Right renal cortex interstitium (tissue), 3 donors: ENCODE data around the gene SLC26A1. TPM values are rescaled to one million over a fixed set of nuclear protein-coding genes. Genes with fewer than 3 reads are reported as not detected.

Experiments
- DNase-seq, 3 donors: peaks; one replicate each; pipeline ENCODE4 v3.0.0-alpha.2; 2013; ENCODE audit warnings: low read depth in 3 of 3, low spot score in 2 of 3
- polyA plus RNA-seq, 3 donors: library from polyadenylated mRNA; unstranded; fragments of 120-200 nt; gene quantifications; one replicate each; pipeline ENCODE4 v1.2.1, GENCODE V29; 2013; ENCODE audit not compliant: insufficient read length in 3 of 3

SLC26A1 gene
- polyA plus RNA-seq, 3 donors, result 7.2 to 8.9 (median 7.7) TPM

DNA sequence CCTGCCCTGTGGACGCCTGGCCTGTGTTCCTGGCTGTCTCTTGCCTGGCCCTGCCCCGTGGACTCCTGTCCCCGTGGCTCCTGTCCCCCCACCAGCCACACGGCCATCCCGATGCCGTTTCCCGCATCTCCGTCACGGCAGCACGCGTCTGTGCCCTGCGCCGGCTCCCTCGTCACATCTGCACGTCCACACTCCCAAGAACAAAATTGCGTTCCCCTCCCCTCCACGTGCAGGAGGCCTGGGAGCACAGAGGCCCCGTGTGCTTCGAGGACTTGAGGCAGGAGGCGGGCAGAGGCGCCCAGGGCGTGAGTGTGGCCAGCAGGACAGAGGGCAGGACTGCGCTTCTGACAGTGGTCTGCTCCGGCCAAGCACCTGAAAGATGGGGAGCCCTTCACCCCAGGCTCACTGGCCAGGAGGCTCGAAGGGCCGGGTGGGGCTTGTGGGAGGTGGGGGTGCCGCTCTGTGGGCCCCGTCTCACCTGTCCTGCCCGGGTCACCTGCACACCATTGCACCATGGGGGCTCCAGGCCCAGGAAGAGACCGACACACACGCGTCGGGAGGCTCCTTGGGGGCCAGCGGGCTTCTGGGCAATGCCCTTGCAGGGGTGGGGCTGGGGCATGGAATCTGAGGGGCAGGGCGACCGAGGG lies 35.5 kb upstream of the SLC26A1 start:
- no peak for DNase-seq

DNA sequence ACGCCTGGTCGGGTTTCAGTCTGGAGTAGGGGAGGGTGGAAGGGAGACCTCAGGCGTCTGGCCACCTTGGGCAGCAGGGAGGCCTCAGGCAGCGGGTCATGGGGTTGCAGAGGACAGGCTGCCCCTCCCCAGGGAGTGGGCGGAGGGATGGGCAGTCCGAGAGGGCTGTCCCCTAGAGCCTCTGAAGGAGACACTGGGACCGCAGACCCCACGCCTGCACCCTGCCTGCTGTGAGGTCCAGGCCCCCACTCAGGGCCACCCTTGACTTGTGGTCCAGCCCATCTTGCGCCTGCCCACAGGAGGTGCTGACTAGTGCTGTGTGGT lies 34.7 kb upstream of the SLC26A1 start:
- no peak for DNase-seq

DNA sequence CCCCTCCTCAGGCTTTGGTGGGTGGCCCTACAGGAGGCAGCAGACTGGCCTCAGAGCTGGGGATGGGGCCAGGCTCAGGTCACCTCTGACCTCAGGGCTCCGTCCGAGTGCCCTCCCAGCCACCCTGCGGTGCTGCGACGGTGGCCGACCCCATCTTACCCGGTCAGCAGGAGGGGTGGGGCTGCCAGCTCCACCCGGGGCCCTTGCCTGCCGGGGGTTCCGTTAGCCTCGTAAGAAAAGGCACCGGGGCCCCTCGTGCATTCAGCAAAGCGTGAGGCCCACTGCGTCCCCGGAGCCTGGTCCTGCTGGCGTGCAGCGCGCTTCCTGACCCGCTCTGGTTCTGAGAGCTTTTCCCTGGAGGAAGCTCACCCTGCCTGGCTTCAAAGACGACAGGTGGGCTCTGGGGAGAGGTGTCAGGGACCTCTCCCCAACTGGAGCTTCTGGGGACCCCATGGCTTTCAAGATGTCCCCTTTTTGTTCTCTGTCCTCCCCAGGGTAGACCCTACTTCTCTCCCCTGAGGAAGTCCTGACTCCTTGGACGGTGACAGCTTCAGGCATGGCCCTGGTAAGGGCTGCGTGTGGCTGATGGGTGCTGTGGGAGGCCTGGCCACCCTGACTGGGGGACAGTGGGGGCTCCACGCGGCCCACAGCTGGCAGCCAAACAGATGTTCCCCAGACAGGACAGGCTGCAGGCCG lies 34.2 kb upstream of the SLC26A1 start:
- no peak for DNase-seq

DNA sequence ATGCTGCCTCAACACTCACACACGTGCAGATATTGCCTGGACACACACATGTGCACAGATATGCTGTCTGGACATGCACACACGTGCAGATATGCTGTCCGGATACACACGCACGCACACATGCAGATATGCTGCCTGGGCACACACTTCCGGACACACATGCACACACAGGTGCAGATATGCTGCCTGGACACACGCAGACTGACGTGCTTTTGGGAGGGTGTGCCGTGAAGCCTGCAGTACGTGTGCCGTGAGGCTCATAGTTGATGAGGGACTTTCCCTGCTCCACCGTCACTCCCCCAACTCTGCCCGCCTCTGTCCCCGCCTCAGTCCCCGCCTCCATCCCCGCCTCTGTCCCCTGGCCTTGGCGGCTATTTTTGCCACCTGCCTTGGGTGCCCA lies 32.9 kb upstream of the SLC26A1 start:
- no peak for DNase-seq

DNA sequence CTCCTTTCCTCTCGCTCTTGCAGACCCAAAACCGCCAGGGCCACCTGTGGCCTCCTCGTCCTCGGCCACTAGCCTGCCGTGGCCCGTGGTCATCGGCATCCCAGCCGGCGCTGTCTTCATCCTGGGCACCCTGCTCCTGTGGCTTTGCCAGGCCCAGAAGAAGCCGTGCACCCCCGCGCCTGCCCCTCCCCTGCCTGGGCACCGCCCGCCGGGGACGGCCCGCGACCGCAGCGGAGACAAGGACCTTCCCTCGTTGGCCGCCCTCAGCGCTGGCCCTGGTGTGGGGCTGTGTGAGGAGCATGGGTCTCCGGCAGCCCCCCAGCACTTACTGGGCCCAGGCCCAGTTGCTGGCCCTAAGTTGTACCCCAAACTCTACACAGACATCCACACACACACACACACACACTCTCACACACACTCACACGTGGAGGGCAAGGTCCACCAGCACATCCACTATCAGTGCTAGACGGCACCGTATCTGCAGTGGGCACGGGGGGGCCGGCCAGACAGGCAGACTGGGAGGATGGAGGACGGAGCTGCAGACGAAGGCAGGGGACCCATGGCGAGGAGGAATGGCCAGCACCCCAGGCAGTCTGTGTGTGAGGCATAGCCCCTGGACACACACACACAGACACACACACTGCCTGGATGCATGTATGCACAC lies 31.8 kb upstream of the SLC26A1 start:
- DNase-seq, result no peak

DNA sequence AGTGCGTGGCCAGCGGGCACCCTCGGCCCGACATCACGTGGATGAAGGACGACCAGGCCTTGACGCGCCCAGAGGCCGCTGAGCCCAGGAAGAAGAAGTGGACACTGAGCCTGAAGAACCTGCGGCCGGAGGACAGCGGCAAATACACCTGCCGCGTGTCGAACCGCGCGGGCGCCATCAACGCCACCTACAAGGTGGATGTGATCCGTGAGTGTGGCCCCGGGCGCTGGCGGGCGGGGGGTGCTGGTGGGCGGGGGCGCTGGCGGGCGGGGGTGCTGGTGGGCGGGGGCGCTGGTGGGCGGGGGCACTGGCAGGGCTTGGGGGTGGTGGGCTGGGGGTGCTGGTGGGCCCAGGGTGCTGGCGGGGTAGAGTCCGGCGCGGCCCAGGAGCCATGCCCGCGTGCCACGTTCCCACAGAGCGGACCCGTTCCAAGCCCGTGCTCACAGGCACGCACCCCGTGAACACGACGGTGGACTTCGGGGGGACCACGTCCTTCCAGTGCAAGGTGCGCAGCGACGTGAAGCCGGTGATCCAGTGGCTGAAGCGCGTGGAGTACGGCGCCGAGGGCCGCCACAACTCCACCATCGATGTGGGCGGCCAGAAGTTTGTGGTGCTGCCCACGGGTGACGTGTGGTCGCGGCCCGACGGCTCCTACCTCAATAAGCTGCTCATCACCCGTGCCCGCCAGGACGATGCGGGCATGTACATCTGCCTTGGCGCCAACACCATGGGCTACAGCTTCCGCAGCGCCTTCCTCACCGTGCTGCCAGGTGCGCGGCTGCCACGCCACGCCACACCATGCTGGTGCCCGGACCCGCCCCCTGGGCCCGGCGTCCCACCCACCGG lies 30.9 kb upstream of the SLC26A1 start:
- DNase-seq, result no peak

DNA sequence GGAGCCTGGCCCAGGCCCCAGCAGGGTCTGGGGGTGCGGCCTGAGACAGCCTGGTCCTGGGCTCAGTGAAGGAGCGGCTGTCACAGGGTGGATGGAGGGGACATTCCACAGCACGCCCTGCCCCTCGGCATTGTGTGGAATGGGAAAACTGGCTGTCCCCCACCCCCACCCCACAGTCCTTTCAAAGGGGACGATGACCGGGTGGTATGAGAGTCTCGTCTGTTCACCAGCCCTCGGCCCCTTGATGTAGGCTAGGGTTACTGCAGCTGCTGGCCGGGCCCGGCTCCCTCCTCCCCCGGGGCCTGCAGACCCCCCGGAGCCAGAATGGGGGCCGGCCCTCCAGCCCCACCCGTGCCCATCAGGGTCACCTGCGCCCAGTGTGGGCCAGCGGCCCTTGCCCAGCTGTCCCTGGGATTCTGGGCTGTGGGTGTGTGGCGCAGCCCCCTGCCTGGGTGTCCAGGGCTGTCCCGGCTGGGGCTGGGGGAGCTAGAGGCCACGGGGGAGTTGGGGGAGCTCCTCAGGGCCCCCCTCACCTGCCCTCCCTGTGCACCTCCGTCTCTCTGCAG lies 30.0 kb upstream of the SLC26A1 start:
- no peak for DNase-seq

DNA sequence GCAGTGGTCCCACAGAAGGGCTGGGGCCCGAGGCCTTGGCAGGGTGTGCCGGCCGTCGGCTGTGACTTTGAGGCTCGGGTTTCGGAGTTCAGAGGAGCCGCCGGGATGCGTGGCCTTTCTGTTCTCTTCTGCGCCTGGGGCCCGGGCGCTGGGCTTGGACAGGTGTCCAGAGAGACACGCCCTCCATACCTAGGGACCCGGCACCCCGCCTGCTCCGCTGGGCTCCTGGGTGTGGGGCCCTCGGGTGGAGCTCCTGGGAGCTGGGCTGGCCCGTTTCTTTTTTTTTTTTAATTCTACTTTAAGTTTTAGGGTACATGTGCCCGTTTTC lies 29.5 kb upstream of the SLC26A1 start:
- no peak for DNase-seq

DNA sequence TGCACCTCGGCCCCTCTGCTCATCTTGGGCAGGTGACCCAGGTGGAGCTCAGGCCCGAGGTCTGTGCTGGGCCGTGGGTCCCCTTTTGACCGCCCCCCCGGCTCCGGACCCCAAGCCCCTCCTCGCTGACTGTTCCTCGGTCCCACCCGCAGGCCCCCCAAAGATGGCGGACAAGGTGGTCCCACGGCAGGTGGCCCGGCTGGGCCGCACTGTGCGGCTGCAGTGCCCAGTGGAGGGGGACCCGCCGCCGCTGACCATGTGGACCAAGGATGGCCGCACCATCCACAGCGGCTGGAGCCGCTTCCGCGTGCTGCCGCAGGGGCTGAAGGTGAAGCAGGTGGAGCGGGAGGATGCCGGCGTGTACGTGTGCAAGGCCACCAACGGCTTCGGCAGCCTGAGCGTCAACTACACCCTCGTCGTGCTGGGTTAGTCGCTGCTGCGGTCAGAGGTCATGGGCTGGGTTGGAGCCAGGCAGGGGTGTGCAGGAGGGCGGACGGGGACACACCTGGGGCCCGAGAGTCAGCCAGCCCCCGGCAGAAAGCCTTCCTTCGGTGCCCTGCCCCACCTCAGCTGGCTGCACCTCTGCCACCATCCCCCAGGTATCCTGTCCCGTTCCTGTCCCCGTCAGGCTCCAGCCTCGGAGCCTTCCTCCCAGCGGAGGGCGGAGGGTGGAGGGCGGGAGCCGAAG lies 29.0 kb upstream of the SLC26A1 start:
- no peak for DNase-seq

DNA sequence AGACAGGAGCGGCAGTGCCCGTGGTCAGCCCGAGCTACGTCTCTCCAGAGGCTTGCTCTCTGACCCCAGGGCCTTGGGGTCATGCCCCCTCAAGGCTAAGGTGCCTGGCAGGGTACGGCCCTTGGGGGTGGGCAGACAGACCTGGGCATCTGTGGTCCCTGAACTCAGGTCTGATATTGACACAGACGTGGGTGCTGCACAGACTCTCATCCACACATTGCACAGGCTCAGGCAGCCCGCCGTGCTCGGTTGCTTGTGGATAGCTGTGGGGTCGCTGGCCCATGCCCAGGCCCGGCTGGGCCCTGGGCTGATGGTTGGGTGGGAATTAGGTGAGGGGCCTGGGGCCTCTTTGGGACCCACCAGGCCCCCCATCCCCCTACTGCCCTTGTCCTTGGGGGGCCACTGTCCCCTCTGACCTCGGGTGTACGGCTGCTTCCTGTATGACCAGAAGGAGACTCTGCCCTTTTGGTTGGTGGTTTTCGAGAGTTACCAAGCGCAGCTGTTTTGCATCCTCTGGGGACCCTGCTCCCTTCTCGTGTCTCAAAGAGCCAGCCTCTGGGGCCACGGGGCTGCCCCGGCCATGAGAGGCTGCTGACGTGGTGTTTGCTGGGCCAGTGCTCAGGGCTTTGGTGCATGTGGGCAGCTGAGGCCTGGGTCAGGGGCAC lies 28.3 kb upstream of the SLC26A1 start:
- DNase-seq, result no peak

DNA sequence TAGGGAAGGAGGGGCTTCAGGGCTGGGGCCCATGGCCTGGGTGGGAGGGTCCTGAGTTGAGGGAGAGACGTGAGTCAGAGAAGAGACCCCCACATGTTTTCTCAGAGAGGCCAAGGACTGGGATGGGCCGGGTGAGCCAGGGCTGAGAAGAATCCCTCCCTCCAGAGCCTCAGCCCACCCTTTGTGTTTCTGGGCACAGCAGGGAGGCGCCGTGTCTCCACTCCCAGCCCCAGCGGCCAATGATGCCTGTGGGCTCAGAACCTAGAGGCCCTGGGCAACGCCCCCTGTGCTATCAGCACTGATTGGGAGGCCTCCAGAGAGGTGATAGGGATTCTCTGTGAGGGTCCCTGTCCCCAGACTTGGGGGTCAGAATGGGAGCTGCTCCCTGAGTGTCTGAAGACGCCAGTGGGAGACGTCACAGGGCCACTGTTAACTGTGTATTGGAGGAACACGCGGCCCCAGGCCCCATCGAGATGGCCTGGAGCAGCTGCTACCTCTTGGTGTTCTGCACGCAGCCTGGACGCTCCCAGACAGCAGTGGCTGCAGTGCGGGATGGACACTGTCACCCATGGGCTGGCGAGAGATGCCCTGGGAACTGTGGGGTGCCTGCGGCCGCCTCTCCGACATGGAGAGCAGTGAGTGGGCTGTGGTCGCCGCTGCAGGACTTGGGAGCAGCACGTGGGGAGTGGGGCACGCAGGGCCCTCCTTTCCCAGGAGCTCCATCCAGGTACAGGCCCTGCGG lies 26.7 kb upstream of the SLC26A1 start:
- DNase-seq, result no peak

DNA sequence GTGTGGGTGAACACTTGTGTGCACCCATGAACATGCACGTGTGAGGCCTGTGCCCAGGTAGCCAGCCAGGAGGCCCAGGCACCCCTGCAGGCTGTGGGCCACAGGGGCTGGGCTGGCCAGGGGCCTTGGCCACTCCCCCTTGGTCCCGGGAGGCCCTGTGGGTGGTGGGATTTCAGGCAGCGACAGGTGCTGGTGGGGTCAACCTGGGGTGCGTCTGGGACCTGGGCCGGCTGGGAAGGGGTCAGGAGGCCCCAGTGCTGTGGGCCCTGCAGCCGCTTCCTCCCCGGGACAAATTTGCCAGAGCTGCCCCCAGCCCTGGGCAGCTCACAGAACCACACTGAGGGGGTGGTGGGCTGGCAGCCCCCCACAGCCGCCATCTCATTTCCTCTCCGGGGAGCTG lies 26.1 kb upstream of the SLC26A1 start:
- no peak for DNase-seq

DNA sequence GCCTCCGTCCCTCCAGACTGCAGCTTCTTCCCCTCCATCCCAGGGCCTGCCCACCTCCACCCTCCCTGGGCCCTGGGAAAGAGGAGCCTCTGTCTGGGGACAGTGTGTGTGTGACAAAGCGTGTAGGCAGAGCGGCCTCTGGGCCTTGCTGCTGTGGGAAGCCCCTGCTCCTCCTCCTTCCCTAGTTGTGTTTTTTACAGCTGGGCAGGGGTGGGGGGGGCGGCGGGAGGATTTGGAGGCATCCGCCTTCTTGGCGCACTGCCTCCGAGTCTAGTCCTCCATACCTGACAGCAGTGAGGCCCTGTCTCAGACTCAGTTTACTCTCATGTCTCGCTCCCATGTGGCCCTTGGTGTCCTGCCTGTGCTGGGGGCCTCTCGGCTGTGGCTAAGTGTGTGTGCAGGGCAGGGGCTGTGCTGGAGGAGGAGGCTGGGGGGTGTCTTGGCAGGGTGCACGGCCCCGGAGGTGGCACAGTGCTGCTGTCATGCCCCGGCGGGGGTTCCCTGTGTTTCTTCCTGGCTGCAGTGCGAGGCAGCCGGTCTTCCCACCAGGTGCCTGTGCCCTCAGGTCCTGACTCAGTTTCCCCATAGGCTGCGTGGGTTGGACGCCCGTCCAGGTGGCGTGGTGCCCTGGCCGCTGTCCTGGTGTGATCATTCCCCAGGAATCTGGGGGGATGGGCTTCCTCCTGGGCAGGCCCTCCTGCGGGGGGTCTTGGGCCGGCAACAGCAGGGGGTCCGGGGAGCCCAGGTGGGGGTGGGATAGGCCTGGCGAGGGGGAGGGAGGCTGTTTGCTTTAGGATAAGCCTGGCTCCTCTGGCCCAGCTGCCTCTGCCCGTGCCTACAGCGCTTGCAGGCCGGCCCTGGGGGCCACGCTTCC lies 25.2 kb upstream of the SLC26A1 start:
- DNase-seq, result no peak

DNA sequence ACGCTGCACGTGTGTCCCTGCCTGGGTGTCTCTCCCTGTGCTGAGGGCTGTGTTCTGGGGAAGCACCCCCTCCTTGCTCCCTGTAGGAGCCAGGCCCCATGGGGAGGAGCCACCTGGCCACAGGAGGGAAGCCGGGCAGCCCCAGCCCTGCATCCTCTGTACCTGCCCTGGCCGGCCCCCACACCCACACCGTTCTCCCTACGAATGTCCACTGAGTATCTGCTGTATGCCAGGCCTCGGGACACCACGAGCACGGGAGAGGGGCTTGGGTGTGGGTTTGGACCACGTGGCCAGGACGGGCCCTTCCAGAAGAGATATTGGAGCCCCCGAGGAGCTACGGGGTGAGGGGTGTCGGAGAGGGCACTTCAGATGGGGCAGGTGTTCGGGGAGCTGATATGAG lies 24.5 kb upstream of the SLC26A1 start:
- no peak for DNase-seq

DNA sequence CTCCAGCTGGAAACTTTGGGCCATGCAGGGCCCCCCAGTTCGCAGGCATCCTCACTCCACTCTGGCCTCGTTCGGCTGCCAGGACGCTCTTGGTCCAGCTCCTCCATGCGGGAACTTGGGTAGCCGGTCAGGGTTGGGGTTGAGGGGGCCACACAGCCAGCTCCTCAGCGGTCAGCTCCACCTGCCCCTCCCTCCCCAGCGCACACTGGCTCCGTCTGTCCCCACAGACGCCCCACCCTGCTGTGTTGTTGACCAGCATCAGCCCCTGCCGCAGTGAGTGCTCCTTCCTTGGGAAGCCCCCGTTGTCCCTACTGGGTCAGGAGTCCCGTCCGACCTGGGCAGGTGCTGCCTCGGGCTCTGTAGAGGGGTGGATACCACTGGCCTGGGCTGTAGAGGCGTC lies 24.0 kb upstream of the SLC26A1 start:
- DNase-seq, result no peak

DNA sequence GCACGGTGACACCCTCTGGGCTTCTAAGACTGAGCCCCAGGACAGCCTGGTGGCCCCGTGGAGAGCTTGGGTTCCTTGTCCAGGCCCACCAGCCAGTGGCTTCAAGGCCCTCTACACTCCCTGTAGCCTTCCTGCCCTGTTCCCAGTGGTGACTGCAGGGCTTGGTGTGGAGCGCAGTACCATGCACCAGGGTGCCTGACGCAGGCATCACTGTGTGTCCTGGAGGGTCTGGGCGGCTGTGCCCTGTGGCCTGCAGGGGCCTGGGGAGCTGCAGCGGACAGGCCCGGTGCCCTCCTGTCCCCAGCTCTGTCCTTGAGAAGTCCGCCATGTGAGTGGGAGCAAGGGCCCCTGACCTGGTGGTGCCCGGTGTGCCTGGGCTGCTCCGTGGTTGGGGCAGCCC lies 22.5 kb upstream of the SLC26A1 start:
- DNase-seq, result no peak

DNA sequence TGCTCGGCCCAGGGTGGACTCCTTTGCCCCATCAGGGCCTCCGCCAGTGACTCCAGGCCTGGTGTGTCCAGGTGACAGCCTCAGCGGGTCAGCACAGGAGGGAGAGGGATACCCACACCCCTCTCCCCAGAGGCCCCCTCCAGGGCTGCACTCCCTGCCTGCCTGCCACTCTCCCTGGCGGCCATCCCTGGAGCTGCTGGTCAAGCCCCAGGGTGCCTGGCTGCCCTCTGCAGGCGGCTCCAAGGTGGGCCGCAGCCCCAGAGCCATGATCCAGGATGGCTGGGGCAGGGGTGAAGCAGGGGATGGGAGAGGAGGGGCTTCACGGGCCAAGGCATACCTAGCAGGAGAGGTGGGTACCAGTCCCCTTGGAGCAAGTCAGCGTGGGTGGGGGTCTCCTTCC lies 22.0 kb upstream of the SLC26A1 start:
- DNase-seq, result no peak
